Fibroblast of villous mesenchyme (primary cell): ENCODE data around the gene AQP6. TPM values are rescaled to one million over a fixed set of nuclear protein-coding genes. Genes with fewer than 3 reads are reported as not detected.

Experiments used
- DNase-seq: peaks from one replicate; pipeline ENCODE4 v3.0.0-alpha.2; 2010; ENCODE audit warnings: low read depth
- H3K4me3 ChIP-seq: 2 replicates; pipeline ENCODE4 v1.5.1; 2011; ENCODE audit warnings: low read depth, mild to moderate bottlenecking, low read length
- total RNA-seq: library from RNA; depleted of rRNA; stranded (reverse); fragments of >200 nt; gene quantifications from 2 replicates; pipeline ENCODE4 v1.2.3, GENCODE V29; 2012
- TF ChIP-seq, protein P1 (sequence below): IDR thresholded peaks from 2 replicates; pipeline ENCODE4 v1.5.1; 2012; ENCODE audit warnings: low read depth, mild to moderate bottlenecking, low read length; ENCODE audit not compliant: insufficient read depth

Gene AQP6
- total RNA-seq, 1 donor: not detected

DNA sequence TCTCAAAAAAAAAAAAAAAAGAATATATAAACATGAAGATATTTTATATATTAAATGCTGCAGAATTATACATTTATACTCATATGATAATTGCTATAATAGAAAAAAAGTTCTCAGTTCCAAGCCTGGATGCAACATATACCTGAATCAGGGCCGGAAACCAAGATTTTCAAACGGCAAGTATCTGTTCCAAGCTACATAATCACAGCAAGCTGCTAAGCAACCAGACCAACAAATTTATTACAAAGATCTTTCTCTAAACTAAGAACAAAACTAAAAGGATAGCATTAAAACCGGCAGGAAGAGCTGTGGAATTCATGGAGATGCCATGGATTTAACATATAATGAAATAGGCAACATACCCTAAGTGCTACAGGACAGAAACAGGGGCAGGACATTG is 45.4 kb downstream of the AQP6 start:
- DNase-seq: no peak
- TF ChIP-seq, protein P1, sequence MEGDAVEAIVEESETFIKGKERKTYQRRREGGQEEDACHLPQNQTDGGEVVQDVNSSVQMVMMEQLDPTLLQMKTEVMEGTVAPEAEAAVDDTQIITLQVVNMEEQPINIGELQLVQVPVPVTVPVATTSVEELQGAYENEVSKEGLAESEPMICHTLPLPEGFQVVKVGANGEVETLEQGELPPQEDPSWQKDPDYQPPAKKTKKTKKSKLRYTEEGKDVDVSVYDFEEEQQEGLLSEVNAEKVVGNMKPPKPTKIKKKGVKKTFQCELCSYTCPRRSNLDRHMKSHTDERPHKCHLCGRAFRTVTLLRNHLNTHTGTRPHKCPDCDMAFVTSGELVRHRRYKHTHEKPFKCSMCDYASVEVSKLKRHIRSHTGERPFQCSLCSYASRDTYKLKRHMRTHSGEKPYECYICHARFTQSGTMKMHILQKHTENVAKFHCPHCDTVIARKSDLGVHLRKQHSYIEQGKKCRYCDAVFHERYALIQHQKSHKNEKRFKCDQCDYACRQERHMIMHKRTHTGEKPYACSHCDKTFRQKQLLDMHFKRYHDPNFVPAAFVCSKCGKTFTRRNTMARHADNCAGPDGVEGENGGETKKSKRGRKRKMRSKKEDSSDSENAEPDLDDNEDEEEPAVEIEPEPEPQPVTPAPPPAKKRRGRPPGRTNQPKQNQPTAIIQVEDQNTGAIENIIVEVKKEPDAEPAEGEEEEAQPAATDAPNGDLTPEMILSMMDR: no peak
- no peak overlapping the region for H3K4me3 ChIP-seq

DNA sequence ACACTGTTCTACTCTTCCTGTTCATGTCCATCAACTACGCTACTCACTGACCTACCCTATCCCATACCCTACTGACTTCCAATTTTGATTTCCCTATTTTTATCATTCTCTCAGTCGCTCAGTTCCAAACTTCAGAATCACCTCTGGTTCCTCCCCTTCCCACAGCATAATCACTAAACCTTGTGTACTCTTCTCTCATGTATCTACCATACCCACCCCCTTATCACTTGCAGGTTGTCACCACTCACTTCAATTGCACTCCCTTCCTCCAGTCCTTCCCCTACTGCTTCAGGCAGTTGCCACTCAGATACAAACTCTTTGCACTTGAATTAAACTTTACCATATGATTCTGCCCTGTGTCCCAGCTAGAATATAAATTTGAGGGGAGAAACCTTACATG is 46.2 kb downstream of the AQP6 start:
- TF ChIP-seq, protein P1: no peak
- H3K4me3 ChIP-seq: no peak overlapping the region
- no peak for DNase-seq

DNA sequence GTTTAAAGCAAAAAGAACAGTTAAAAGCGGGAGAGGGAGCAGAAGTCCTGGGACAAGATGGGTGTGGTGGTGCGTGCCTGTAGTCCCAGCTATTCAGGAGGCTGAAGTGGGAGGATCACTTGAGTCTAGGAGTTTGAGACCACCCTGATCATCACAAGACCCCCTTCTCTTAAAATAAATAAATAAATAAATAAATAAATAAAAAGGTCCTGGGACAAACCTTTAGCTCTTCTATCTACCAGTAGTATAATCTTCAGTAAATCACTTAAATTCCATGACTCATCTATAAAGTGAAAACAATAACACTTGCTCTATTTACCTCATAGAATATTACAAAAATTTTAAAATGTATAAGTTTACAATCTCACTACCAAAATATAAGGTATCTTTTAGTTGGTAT is 46.8 kb downstream of the AQP6 start:
- DNase-seq: no peak

DNA sequence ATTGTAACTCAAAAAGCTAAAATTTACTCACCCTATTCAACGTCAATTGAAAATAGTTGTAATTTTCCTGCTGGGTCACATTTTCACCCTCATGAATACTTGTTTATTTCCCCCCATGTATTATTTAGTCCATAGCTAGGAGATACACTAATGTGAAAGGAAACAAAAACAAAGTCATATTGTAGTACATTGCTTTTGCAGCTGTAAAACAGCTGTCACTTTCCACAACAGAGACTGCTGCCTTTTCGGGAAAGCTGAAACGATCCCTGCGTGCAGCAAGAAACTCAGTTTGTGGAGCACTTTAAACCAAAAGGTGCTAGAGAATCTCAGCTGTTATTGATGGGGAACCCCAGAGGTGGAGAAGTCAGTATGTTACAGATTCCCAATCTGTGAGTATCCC is 48.3 kb downstream of the AQP6 start:
- TF ChIP-seq, protein P1: no peak
- DNase-seq: peak; percentile 38
- H3K4me3 ChIP-seq: peak overlapping the region; percentile 2

More for the DNA sequence above, 46.8 kb downstream of the AQP6 start:
- H3K4me3 ChIP-seq: no peak overlapping the region
- TF ChIP-seq, protein P1: no peak

DNA sequence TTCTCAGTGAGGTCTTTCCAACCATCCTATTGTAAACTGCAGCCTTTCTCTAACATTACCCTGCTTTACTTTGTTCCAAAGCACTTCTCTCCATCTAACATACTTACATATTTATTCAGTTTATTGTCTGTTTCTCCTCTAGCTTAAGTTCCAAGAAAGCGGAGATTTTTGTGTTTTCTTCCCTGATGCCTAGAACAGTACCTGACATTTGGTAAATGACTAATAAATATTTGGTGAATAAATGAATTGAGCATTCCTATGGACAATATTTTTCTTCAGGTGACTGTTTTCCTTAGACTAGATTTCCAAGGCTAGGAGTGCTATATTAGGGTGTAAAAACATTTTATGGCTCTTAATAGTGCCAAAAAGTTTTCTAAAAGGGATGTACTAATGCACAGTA is 50.2 kb downstream of the AQP6 start:
- no peak for DNase-seq
- TF ChIP-seq, protein P1: no peak
- no peak overlapping the region for H3K4me3 ChIP-seq

DNA sequence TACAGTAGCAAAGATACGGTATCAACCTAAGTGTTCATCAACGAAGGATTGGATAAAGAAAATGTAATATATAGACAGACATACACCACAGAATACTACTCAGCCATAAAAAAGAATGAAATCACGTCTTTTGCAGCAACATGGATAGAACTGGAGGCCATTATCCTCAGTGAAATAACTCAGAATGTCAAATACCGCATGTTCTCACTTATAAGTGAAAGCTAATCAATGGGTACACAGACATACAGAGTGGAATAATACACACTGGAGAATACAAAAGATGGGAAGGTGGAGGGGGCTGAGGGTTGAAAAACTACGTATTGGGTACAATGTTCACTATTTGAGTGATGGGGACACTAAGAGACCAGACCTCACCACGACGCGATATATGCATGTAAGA is 51.5 kb downstream of the AQP6 start:
- TF ChIP-seq, protein P1: no peak
- DNase-seq: no peak
- H3K4me3 ChIP-seq: peak overlapping the region; percentile 97

DNA sequence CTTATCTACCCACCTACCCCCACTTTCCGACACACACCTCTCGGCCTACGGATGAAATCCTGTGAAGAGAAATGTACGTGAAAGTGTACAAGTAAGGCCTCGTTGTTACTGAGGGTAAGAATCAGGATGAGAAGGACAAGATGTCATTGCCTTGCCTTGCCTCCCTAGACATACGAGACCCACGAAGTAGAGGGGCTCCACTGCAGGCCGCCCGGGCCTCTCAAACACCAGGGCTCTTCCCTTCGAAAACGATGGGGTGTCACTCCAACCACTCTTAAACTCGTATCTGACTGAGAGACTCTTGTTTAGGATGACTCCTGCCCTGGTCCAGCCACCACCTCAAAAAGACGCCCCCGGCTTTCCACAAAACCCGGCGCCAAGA is 52.0 kb downstream of the AQP6 start:
- no peak for DNase-seq

More for the DNA sequence above, 52.0 kb downstream of the AQP6 start:
- H3K4me3 ChIP-seq: peak overlapping the region; percentile 97
- TF ChIP-seq, protein P1: no peak
